GM15510 (cell line): ENCODE measurements around the gene PRCP.

ENCODE experiments used
- POLR2A ChIP-seq: IDR thresholded peaks from 3 replicates; pipeline ENCODE4 v1.6.1; 2011; ENCODE audit warnings: borderline replicate concordance; ENCODE audit not compliant: insufficient read length; ENCODE audit errors: extremely low read depth

The PRCP gene

DNA sequence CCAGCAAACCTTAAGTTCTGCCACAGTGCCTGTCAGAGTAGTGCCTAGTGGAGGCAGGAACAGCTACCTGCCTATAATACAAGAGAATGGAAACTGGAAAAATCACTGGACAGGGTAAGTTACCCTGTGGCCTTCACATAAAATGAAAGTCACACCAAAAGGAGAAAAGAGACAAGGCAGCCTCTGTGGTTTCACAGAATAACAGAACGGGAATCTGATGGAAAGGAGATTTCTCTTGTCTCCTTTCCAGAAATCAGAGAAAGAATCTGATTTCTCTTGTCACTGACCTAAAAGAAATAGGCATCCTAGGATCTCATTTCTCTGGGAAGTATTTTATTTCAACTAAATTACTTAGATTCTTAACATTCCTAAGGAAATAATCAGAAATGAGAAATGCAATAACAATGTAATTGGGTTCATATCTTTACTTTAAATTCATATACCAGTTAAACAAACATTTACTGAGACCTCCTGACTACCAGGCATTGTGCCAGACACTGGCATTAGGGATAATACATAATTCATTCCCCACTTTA is 41.6 kb downstream of the PRCP start:
- no peak for TF ChIP-seq POLR2A

DNA sequence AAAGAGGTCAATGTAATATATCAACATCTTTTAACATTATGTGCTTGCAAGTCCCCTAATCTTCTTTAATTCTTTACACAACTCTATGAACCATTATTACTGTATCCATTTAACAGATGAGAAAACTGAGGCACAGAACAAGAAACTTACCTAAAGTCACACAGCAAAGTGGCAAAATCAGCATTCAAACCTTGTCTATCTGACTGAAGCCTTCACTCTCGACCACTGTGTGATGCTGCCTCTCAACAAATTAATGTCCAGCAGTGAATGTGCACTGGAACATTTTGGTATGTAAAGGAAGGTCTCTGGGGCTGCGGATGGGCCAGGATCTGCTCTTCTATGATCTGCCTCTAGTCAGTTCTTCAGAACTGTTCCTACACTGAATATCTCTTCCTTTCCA is 42.1 kb downstream of the PRCP start:
- no peak for TF ChIP-seq POLR2A

DNA sequence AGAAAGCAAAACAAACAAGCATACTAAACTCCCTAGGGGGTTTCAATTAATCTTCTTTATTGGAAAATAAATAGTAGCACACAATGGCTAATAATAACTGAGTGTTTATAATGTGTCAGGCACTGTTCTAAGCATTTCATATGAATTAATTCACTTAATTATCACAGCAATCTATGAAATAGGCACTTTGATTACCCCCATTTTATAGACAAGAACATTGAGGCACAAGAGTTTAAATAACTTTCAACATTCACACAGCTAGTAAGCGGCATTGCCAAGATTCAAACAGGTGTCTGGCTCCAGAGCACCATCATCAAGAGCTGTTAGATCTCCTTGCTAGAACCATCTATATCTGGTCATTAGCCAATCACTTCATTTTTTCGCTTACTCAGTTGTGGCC is 43.1 kb downstream of the PRCP start:
- TF ChIP-seq POLR2A = no peak

DNA sequence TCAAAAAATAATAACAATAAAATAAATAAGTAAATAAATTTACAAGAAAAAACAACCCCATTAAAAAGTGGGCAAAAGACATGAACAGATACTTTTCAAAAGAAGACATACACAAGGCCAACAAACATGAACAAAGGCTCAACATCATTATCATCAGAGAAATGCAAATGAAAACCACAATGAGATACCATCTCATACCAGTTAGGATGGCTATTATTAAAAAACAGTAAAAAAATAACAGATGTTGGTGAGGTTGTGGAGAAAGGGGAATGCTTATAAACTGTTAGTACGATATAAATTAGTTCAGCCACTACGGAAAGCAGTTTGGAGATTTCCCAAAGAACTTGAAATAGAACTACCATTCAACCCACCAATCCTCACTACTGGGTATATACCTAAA is 44.6 kb downstream of the PRCP start:
- no peak for TF ChIP-seq POLR2A

GRCh38 chr11:82854242-82854641 is 46.0 kb downstream of the PRCP start:
- TF ChIP-seq POLR2A = no peak

GRCh38 chr11:82848829-82849228 is 51.4 kb downstream of the PRCP start:
- no peak for TF ChIP-seq POLR2A

GRCh38 chr11:82845356-82846353 is 54.6 kb downstream of the PRCP start:
- TF ChIP-seq POLR2A = no peak

DNA sequence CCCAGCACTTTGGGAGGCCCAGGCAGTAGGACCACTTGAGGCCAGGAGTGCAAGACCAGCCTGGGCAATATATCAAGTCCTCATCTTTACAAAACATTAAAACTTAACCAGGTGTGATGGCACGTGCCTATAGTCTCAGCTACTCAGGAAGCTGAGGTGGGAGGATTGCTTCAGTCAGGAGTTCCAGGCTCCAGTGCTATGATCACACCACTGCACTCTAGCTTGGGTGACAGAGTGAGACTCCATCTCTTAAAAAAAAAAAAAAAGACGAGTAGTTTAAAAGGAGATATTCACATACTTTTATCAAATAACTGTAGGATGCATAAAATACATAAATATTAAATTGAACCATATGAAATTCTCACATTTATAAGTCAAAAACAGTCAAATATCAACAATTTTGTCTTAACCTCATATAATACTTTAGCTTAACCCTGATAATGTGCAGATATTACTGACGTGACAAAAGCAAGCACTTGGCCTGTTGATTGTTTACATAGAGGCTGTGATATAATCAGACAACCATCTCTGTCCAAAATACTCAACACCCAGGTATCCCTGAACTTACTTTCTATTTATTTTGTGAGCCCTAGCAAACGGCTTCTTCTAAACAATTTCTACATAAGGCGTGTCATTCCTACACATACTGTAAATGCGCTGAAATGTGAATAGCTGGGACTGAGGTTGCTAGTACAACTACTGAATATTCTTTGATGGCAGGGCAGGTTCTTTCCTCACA is 57.0 kb downstream of the PRCP start:
- no peak for TF ChIP-seq POLR2A

DNA sequence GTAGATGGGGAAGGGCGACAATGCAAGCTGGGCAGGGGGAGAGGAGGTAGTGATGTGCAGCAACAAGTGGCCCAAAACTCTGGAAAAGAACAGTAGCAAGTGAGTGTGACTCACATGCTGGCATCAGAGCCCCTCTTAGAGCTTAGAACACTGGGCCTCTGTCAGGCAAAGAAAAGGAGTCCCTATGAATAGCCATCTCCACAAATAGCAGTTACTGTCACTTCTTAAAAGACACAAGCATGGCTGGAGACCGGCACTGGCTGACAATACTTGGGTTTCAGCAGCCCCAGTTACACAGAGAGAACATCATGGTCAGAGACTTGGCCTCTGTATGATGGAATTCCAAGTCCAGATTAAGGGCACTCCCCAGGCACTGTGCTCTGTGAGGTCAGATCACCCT is 58.2 kb downstream of the PRCP start:
- no peak for TF ChIP-seq POLR2A

- no peak for TF ChIP-seq POLR2A
Observed at GRCh38 chr11:82837650-82838049, 62.6 kb downstream of the PRCP start.

GRCh38 chr11:82832983-82833382 is 67.2 kb downstream of the PRCP start:
- TF ChIP-seq POLR2A = no peak

- no peak for TF ChIP-seq POLR2A
Observed at GRCh38 chr11:82831364-82831763, 68.9 kb downstream of the PRCP start.

DNA sequence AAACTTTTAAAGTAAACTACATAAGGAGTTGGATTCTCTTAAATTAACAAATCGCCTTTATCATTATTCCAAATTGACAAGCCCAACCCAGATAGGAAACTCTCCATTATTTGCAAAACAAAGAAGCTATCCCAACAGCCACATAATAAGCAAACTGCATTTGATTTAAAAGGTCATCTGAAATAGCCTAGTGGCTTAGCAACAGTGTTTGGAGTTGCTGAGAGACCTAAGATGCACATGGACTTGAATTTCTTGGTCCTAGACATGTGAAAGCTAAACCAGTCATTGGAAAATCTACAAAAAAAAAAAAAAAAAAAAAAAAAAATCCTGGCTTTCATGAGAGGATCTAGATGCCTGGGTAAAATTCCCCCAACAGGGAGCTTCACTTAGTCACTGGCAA is 69.5 kb downstream of the PRCP start:
- no peak for TF ChIP-seq POLR2A

DNA sequence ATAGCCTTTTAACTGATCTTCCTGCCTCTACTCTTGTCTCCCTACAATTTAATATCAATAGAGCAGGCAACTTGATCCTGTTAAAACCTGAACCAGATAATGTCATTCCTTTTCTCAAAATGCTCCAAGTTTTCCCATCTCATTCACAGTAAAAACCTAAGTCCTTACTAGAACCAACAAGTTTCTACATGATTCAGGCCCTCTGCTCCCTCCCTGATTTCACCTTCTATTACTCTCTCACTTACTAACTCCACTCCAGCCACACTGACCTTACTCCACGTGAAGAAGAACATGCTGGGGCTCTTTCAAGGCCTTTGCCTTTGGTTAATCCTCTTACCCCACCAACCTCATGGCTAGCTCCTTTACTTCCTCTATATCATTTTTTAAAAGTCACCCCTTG is 71.1 kb downstream of the PRCP start:
- no peak for TF ChIP-seq POLR2A

GRCh38 chr11:82828472-82828871 is 71.8 kb downstream of the PRCP start:
- TF ChIP-seq POLR2A = no peak
